ENCODE measurements around the gene GID8. TPM values are rescaled to one million over a fixed set of nuclear protein-coding genes. Genes with fewer than 3 reads are reported as not detected.

Gene GID8
- total RNA-seq, 1 experiment from 2014 or later, result 35.6 TPM

DNA sequence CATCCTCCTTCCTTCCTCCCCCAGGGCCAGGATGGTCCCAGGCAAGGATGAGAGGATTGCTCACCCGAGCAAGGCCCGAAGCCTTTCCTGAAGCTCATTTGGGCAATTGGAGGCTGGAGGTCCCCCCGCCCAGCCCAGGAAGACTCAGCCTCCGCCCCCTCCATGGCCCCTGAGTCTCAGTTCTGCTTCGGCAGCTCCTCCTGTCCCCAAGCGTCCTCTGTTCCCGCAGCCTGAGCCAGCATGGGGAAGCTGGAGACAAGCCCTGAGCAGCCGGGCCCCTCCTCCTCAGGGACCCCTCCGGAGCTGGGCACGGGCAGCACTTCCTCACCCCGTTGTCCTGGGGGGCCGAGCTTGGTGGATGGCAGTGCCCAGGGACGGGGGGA is 40.6 kb downstream of the GID8 start:
- ChIA-PET RAD21 (ENCODE audit: low non-redundant PET in 1 of 2, low total read pairs in 2 of 2, uncharacterized antibody in 2 of 2, unreplicated experiment in 2 of 2) (no interaction called here), POLR2A (no interaction called here), CTCF (interaction anchor here (0.9 kb wide), 1 partner anchor 31 kb away, joined by 3 read pairs; no protein-coding TSS in a partner anchor)
- Histone ChIP-seq H3K4me3 (replicated peaks in 1 of 2; ENCODE audit: low read depth in 1 of 2, low read length in 2 of 2) (no peak overlapping the region), H3K9me2 (ENCODE audit: insufficient read depth) (no peaks in the 10 kb centered on the region), H3K9ac (ENCODE audit: low read length) (no peak overlapping the region), H3K4me2 (ENCODE audit: low read length) (no peak overlapping the region), H2AFZ (ENCODE audit: low read depth, low read length, poor library complexity, severe bottlenecking) (no peak overlapping the region), H3K27me3 (ENCODE audit: insufficient read depth, low read length) (no peaks in the 10 kb centered on the region), H3K4me1 (ENCODE audit: control insufficient read depth in 1 of 2, insufficient read depth in 2 of 2, low read length in 2 of 2) (peaks cover 3 to 8% of the 10 kb centered on the region in 2 experiments; a peak in 3 of 4 replicates), H3K9me3 (ENCODE audit: control insufficient read depth in 1 of 2, insufficient read depth in 1 of 2, low read depth in 1 of 2, low read length in 2 of 2) (no peaks in the 10 kb centered on the region), H4K20me1 (ENCODE audit: insufficient read depth) (no peaks in the 10 kb centered on the region), H3K36me3 (ENCODE audit: control insufficient read depth in 1 of 2, insufficient read depth in 2 of 2, low read length in 2 of 2) (no peaks in the 10 kb centered on the region), H3K27ac (ENCODE audit: low read depth, low read length) (no peak overlapping the region), H3K79me2 (ENCODE audit: insufficient read depth, low read length) (no peaks in the 10 kb centered on the region)
- no peak for ATAC-seq
- DNase-seq (ENCODE audit: low read depth, low spot score), result no peak
- TF ChIP-seq EZH2phosphoT487 (IDR thresholded peaks at IDR 0.05; ENCODE audit: borderline replicate concordance) (no peak), POLR2AphosphoS5 (IDR thresholded peaks at IDR 0.05; ENCODE audit: low read depth, low read length) (no peak), FOSL1 (IDR thresholded peaks at IDR 0.05; ENCODE audit: low read depth) (no peak), CTCF (IDR thresholded peaks at IDR 0.05 in 2 of 3, conservative IDR thresholded peaks at IDR 0.05 in 1 of 3; ENCODE audit: borderline replicate concordance in 1 of 3, insufficient read depth in 1 of 3, low read depth in 2 of 3, low read length in 2 of 3) (no peak), SP1 (IDR thresholded peaks at IDR 0.05; ENCODE audit: low read depth) (no peak), ZBTB33 (IDR thresholded peaks at IDR 0.05; ENCODE audit: extremely low read depth, insufficient replicate concordance, low read length) (no peak), EZH2 (IDR thresholded peaks at IDR 0.05) (no peak), ZFX (IDR thresholded peaks at IDR 0.05) (no peak), REST (IDR thresholded peaks at IDR 0.05; ENCODE audit: low read depth) (no peak), CEBPB (IDR thresholded peaks at IDR 0.05; ENCODE audit: low read depth) (no peak), SIN3A (IDR thresholded peaks at IDR 0.05; ENCODE audit: low read depth) (no peak), RAD21 (IDR thresholded peaks at IDR 0.05; ENCODE audit: low read depth) (no peak), TCF7L2 (IDR thresholded peaks at IDR 0.05; ENCODE audit: borderline replicate concordance, extremely low read depth, insufficient read depth, insufficient read length) (no peak)
- BruUV-seq (replicated peaks), result no TSS peak
- intact Hi-C loops (cut with micrococcal nuclease), result no loop called here
